Osteocyte (in vitro differentiated cells): ENCODE measurements around the gene WDR49. TPM values are rescaled to one million over a fixed set of nuclear protein-coding genes. Genes with fewer than 3 reads are reported as not detected.

ENCODE experiments used
- DNase-seq: peaks from one replicate; pipeline ENCODE4 v3.0.0; 2021; ENCODE audit warnings: mixed read lengths; ENCODE audit not compliant: unreplicated experiment; ENCODE audit errors: extremely low spot score
- H3K27ac Mint-ChIP-seq: one replicate; pipeline ENCODE4 v1.8.0; 2021; ENCODE audit warnings: mild to moderate bottlenecking, mixed read lengths; ENCODE audit not compliant: unreplicated experiment
- H3K27me3 Mint-ChIP-seq: one replicate; pipeline ENCODE4 v1.8.0; 2021; ENCODE audit warnings: mixed read lengths; ENCODE audit not compliant: unreplicated experiment
- H3K36me3 Mint-ChIP-seq: one replicate; pipeline ENCODE4 v1.8.0; 2021; ENCODE audit warnings: mixed read lengths; ENCODE audit not compliant: unreplicated experiment
- H3K4me1 Mint-ChIP-seq: one replicate; pipeline ENCODE4 v1.8.0; 2021; ENCODE audit warnings: mixed read lengths; ENCODE audit not compliant: unreplicated experiment
- H3K4me3 Mint-ChIP-seq: one replicate; pipeline ENCODE4 v1.8.0; 2021; ENCODE audit warnings: mild to moderate bottlenecking, moderate library complexity, mixed read lengths; ENCODE audit not compliant: unreplicated experiment
- H3K9me3 Mint-ChIP-seq: one replicate; pipeline ENCODE4 v1.8.0; 2021; ENCODE audit warnings: mixed read lengths; ENCODE audit not compliant: unreplicated experiment
- total RNA-seq: library from RNA; stranded (reverse); gene quantifications from 2 replicates; pipeline ENCODE4 v1.2.1, GENCODE V29; 2021
- TF ChIP-seq, protein P1 (sequence below): fragments of 200-600 bp; sonication (generic); IDR thresholded peaks from 2 replicates; pipeline ENCODE4 v1.5.0; 2021; ENCODE audit warnings: antibody characterized with exemption, mild to moderate bottlenecking, moderate library complexity

The WDR49 gene
- total RNA-seq, 1 donor from 2014 or later, result not detected

DNA sequence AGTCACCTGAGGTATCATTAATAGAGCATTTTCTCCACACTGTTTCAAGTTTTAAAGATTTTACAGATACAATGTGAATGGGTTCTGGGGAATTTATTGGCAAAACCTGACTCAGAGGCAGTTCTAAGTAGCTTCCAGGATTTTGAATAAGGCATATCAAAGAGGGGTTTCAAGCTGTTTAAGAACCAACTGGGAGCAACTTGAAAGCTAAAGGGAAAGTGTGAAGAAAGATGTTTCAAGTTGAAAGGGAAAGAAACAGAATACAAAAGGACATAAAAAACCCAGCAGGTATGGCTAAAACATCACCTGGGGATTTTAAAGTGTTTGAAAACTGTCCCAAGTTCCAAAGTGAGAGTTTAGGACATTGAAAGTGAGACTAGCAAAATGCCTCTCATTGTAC is 162.1 kb downstream of the WDR49 start:
- no peak overlapping the region for H3K4me3 Mint-ChIP-seq
- peaks cover 3% of the 10 kb centered on the region for H3K9me3 Mint-ChIP-seq
- no peaks in the 10 kb centered on the region for H3K27me3 Mint-ChIP-seq
- TF ChIP-seq, protein P1, sequence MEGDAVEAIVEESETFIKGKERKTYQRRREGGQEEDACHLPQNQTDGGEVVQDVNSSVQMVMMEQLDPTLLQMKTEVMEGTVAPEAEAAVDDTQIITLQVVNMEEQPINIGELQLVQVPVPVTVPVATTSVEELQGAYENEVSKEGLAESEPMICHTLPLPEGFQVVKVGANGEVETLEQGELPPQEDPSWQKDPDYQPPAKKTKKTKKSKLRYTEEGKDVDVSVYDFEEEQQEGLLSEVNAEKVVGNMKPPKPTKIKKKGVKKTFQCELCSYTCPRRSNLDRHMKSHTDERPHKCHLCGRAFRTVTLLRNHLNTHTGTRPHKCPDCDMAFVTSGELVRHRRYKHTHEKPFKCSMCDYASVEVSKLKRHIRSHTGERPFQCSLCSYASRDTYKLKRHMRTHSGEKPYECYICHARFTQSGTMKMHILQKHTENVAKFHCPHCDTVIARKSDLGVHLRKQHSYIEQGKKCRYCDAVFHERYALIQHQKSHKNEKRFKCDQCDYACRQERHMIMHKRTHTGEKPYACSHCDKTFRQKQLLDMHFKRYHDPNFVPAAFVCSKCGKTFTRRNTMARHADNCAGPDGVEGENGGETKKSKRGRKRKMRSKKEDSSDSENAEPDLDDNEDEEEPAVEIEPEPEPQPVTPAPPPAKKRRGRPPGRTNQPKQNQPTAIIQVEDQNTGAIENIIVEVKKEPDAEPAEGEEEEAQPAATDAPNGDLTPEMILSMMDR, result no peak
- no peak overlapping the region for H3K27ac Mint-ChIP-seq
- H3K36me3 Mint-ChIP-seq, result no peaks in the 10 kb centered on the region
- H3K4me1 Mint-ChIP-seq, result no peaks in the 10 kb centered on the region
- DNase-seq, result no peak

GRCh38 chr3:167489571-167489970 is 164.2 kb downstream of the WDR49 start:
- TF ChIP-seq, protein P1, result no peak
- DNase-seq, result no peak
- no peak overlapping the region for H3K27ac Mint-ChIP-seq
- no peaks in the 10 kb centered on the region for H3K36me3 Mint-ChIP-seq
- no peaks in the 10 kb centered on the region for H3K4me1 Mint-ChIP-seq
- H3K27me3 Mint-ChIP-seq, result no peaks in the 10 kb centered on the region
- H3K9me3 Mint-ChIP-seq, result peaks cover 3% of the 10 kb centered on the region
- H3K4me3 Mint-ChIP-seq, result no peak overlapping the region

- TF ChIP-seq, protein P1, result no peak
- H3K4me3 Mint-ChIP-seq, result no peak overlapping the region
- no peaks in the 10 kb centered on the region for H3K27me3 Mint-ChIP-seq
- no peak overlapping the region for H3K27ac Mint-ChIP-seq
- no peak for DNase-seq
- no peaks in the 10 kb centered on the region for H3K36me3 Mint-ChIP-seq
- H3K4me1 Mint-ChIP-seq, result no peaks in the 10 kb centered on the region
- peaks cover 3% of the 10 kb centered on the region for H3K9me3 Mint-ChIP-seq
Observed at GRCh38 chr3:167487556-167487955, 166.2 kb downstream of the WDR49 start.

GRCh38 chr3:167484551-167484950 is 169.2 kb downstream of the WDR49 start:
- TF ChIP-seq, protein P1, result no peak
- Mint-ChIP-seq H3K36me3 (no peaks in the 10 kb centered on the region), H3K9me3 (peaks cover 3% of the 10 kb centered on the region)

DNA sequence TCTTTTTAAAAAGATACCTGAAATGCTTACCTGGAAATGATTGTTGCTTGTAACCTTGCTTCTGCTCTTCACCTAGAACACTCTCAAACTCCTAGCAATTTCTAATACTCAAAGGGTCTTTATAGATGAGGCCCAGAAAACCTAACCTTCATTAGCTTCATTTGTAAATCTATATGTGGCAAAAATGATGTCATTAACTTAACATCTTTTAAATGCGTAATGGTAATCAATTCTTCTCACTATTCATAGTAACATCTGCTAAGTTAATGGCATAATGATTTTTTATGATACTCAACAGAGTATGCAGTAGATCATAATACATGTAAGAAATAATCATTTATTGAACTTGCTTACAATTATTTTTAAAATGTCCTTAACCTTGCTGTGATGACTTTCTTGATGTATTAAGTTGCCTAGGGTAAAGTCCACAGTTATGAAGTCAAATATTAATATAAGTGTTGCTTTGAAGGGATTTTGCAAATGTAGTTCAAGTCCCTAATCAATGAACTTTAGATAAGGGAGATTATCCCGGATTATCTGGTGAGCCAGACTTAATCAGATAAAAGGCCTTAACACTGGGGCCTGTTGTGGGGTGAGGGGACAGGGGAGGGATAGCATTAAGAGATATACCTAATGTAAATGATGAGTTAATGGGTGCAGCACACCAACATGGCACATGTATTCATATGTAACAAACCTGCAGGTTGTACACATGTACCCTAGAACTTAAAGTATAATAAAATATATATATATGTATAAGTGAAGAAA is 169.8 kb downstream of the WDR49 start:
- DNase-seq, result no peak
- Mint-ChIP-seq H3K36me3 (no peaks in the 10 kb centered on the region), H3K27me3 (no peaks in the 10 kb centered on the region), H3K27ac (no peak overlapping the region), H3K9me3 (peaks cover 3% of the 10 kb centered on the region), H3K4me3 (no peak overlapping the region), H3K4me1 (no peaks in the 10 kb centered on the region)
- TF ChIP-seq, protein P1, result no peak

More at GRCh38 chr3:167484551-167484950, 169.2 kb downstream of the WDR49 start:
- H3K4me1 Mint-ChIP-seq, result no peaks in the 10 kb centered on the region
- no peak overlapping the region for H3K4me3 Mint-ChIP-seq
- DNase-seq, result no peak
- no peak overlapping the region for H3K27ac Mint-ChIP-seq
- H3K27me3 Mint-ChIP-seq, result no peaks in the 10 kb centered on the region
